A673 (cell line): ENCODE measurements around the gene EPAS1.

Experiments used
- EZH2 ChIP-seq: fragments of 200-600 bp; sonication (generic); IDR thresholded peaks from 2 replicates; pipeline ENCODE4 v1.6.1; 2017; ENCODE audit warnings: borderline replicate concordance, low read depth, mild to moderate bottlenecking, mixed read lengths, antibody characterized with exemption, low read length; ENCODE audit not compliant: poor library complexity, severe bottlenecking
- TF ChIP-seq, protein P1 (sequence below): fragments of 300-800, 200-600 bp; sonication (generic); conservative IDR thresholded peaks from 2 replicates; pipeline ENCODE4 v1.5.1; 2017; ENCODE audit warnings: low read depth, mild to moderate bottlenecking, antibody characterized with exemption, low read length, moderate library complexity, mixed read lengths

DNA sequence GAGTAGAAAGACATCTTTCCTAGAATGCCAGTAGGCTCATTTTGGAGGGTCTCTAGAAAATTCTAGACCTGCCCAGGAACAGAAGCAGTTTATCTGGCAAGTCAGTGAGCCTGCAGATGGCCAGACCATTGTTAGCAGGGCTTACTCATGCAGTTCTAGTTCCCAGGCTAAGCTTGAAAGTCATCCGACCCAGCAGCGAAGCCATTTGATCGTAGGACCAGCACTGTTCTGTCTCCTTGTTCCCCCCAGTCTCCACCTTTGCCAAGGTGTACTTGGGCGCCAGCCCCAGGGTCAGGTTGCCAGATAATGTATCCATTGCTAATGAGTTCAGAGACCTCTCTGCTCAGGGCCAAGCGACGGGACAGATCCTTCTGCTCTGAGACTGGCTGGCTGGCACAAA lies 70.1 kb downstream of the EPAS1 start:
- TF ChIP-seq, protein P1, sequence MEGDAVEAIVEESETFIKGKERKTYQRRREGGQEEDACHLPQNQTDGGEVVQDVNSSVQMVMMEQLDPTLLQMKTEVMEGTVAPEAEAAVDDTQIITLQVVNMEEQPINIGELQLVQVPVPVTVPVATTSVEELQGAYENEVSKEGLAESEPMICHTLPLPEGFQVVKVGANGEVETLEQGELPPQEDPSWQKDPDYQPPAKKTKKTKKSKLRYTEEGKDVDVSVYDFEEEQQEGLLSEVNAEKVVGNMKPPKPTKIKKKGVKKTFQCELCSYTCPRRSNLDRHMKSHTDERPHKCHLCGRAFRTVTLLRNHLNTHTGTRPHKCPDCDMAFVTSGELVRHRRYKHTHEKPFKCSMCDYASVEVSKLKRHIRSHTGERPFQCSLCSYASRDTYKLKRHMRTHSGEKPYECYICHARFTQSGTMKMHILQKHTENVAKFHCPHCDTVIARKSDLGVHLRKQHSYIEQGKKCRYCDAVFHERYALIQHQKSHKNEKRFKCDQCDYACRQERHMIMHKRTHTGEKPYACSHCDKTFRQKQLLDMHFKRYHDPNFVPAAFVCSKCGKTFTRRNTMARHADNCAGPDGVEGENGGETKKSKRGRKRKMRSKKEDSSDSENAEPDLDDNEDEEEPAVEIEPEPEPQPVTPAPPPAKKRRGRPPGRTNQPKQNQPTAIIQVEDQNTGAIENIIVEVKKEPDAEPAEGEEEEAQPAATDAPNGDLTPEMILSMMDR = no peak
- TF ChIP-seq EZH2 = no peak
